CD4-positive, alpha-beta T cell treated with Interleukin-2 at 100 ng/mL for 4 hours (primary cell): ENCODE results near the gene TDRD7.

Source experiments
- DNase-seq: peaks from one replicate; pipeline ENCODE4 v3.0.0-alpha.2; 2020; ENCODE audit warnings: low spot score

Gene TDRD7

DNA sequence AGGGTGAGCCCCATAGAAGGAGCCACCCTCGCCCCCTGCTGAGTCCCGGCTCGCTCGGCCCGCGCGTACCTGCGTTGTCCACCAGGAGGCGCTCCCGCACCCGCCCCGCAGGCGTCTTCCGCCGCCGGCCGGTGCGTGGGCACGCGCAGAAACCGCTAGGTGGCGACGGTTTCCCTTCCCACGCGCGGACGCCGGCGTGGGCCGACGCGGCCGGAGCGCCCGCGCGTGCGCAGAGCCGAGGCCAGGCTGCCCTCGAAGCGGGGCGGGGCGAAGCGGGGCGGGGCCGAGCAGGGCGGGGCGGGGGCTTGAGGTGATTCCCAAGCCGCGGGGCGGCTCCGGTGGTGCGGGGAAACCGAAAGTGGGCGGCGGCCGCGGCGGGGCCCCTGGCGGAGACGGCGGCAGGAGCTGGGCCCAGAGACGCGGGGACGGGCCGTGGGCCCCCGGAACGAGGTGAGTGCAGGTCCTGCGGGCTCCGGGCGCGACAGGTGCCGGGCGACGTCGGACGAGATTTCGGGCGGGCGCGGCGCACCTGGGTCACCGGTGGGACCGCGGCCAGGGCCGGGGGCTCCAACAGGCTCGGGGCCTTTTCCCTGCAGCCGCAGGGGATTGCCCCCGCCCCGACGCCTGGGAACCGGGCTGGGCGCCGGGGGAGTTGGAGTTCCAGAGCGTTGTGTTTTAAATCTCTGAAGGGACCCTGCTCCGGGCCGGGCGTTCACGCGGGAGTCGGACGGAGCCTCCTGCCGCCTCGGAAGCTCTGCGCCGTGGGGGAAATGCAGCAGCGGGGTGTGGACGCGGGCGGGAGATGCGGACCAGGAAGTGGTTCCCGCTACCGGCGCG lies at the start of gene TDRD7:
Gene TDRD7, plus strand, starts transcription at position 308 of the 837 bp plus-strand sequence. CDS start 16,370 bp downstream, outside the sequence.
- DNase-seq = peak; percentile 93

- DNase-seq = no peak
Observed at GRCh38 chr9:97362777-97363545, 48.9 kb upstream of the TDRD7 start.

GRCh38 chr9:97363661-97364299 lies 48.1 kb upstream of the TDRD7 start:
- DNase-seq = no peak

DNA sequence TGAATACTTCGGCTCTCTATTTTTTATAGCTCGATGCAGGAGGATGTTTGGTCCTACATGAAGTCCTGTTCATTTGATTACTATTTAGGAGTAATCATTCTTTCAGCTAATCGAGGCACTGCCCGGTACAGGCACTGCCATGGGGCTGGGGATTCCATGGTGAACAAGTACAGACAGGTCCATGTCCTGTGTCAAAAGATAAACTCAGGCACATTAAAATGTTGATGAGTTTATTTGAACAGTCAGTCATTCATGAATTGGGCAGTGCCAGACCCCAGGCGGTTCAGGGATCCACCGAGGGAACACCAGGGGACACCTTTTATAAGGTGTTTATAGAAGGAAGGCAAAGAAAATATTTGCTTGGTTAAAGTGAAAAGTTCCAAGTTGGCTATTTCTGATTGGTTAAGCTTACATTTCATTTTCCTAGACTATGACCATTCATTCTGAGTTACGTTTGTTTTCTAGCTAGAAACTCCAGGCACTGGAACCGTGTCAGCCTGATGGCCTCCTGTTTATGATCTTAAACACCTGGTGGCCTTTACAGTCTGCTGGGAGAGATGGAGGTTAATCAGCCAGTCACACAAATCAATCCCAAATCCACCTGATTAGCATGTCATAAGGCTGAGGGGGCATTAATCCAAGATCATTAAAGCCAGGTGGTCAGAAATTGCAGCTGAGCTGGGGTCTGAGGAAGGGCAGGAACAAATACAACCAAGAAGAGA lies 47.0 kb upstream of the TDRD7 start:
- DNase-seq = no peak

DNA sequence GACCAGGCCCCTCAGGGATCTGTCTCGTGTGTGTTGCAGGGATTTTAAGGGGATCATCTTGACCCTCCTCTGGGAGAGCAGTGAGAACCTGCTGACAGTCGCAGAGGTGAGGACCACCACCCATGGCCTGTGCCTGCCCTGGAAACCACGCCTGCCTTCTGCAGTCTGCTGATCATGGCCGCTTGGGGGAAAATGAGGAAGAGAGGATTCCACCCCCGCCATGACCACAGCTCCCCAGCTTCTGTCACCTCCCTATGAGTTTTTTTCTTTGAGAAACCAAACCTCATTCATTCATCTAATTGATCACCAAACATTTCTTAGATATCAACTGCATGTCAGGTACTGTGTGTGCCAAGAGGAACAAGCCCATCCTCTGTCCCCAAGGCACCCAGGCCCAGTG lies 46.3 kb upstream of the TDRD7 start:
- no peak for DNase-seq

- DNase-seq = no peak
Observed at GRCh38 chr9:97366476-97366875, 45.4 kb upstream of the TDRD7 start.

GRCh38 chr9:97366889-97367288 lies 45.0 kb upstream of the TDRD7 start:
- no peak for DNase-seq

GRCh38 chr9:97367729-97368128 lies 44.2 kb upstream of the TDRD7 start:
- DNase-seq = no peak

- no peak for DNase-seq
Observed at GRCh38 chr9:97368964-97369363, 42.9 kb upstream of the TDRD7 start.

- no peak for DNase-seq
Observed at GRCh38 chr9:97372580-97372979, 39.3 kb upstream of the TDRD7 start.

- no peak for DNase-seq
Observed at GRCh38 chr9:97373331-97373730, 38.6 kb upstream of the TDRD7 start.

DNA sequence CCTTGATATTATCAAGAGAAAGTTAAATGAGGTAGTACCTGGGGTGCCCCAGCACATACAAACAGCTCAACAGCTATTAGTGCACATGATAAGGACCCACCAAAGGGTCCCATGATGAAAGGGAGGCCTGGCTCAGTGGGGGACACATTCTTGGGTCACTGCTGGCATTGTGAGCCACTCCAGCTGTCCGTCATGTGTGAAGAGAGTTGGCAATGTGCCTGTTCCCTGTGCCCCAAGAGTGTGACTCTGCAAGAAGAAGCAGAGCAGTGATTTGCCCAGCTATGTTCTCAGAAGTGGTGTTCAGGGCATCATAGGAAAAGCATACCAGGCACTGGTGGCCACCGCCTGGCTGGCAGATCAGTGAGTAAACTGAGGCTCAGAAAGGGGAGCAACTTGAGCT lies 37.1 kb upstream of the TDRD7 start:
- DNase-seq = no peak

GRCh38 chr9:97376902-97377301 lies 35.0 kb upstream of the TDRD7 start:
- no peak for DNase-seq

DNA sequence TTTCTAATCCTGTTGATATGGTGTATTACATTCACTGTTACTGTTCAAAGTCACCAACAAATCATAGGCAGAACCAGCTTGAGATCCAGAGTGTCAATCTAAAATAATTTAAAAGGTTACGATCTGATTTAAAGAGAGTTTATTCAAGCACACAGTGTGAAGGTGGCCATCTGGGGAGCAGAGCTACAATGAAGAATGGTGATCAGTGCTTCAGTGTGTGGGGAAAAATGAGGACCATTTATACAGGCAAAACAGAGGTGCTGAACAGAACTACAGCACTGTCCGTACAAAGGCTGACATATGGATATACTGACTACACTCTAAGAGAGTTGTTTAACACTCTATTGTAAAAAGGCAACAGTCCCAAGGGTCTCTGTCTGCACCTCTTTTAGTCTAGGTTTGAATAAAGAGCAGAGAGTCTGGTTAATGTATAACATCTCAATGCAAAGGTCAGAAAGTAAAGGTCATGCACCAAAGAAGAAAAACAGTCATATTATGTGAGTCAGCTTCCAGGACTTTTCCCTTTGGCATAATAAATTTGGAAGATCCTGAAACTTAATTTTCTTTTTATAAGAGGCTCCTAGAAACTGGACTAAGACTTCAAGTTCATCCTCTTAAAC lies 29.7 kb upstream of the TDRD7 start:
- DNase-seq = no peak

- no peak for DNase-seq
Observed at GRCh38 chr9:97384406-97385262, 27.3 kb upstream of the TDRD7 start.

DNA sequence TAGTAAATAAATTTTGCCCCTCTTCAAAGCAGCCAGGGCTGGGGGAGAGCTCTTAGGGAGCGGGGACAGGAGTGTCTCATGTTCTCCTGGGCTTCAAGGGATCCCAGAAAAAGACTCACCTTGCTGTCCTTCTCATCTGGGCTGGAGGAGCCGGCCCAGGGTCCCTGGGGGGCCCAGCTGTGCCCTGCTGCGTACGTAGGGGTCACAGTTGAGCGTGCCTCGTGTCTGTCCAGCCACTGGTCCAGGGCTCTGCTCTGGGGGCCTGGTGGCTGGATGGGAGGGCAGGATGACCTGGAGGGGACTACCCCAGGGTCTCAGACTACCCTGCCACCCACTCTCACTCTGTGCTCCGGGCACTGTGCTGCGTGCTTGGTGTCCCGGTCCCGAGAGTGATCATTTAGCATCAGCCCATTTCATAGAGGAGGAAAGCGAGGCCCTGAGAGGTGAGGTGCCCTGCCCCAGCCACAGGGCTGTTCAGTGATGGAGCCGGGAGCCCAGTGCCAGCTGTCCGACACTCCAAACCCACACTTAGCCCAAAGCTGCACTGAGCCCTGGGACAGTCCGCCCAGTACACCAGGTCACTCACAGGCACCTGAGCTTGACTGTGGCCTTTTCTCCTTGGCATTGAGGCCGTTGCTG lies 26.2 kb upstream of the TDRD7 start:
- no peak for DNase-seq

DNA sequence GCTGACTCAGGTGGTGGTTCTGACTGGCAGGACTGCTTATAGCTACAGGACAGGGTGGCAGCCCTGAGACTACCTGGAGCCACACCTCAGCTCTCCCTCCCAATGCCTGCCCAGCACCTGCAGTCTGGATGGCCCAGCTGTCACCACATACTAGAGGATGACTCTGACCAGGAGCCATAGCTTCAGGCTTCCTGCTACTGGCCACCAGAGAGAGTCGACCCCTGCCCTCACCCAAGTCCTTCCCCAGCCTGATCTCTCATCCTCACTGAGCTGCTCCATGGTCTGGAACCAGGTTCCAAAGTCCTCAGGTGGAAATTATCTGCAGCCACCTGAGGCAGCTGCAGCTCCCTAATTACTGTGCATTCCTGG lies 25.6 kb upstream of the TDRD7 start:
- no peak for DNase-seq

GRCh38 chr9:97386733-97387503 lies 25.0 kb upstream of the TDRD7 start:
- peak; percentile 65 for DNase-seq

GRCh38 chr9:97387504-97387886 lies 24.4 kb upstream of the TDRD7 start:
- no peak for DNase-seq
